ENCODE results near the gene MYO5B.
"Not testable (repeated sequence)": the region's sequence is repeated elsewhere in the genome, so short reads cannot be mapped to it uniquely, and the experiment has no call there.

MYO5B gene

DNA sequence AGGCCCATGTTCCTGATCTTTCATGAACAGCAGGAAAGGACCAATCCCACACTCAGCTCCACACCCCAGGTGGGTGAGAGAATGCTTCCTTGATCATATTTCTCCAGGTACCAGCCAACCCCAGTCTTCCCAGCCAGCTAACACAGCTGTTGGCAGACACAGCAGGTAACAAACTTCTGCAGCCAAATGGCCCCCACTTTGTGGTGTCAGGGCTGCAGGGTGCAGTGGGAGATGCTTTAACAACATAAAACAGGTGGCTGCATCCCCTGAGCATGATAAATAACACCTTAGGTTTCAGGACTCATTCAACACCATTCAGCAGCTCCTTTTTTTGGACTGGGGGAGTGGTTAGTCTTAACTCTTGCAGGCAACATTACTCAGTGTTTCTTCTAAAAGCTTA, 304.9 kb downstream of the MYO5B start:
- ATAC-seq (ENCODE audit: insufficient read depth, low read depth) = no peak
- no peak for DNase-seq

DNA sequence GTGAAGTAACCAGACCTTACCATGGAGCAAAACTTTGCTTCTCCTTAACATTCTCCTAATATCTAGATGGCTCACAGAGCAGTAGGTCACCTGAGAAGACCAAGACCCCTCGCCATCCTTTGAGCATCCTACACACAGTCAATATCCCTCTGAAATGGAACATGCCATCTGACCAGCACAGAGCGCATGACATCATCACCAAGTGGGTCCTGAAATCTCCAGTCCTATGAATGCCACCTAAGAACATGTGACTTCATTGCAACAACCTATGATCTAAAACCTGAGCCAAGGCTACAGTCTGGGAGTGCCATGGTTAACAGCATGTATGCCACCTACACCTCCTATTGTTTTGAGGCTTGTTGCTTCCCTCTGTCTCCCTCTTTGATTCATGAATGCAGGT, 305.4 kb downstream of the MYO5B start:
- not testable (repeated sequence) for H4K20me1 ChIP-seq (ENCODE audit: insufficient read depth, low read length); H3K27me3 ChIP-seq (ENCODE audit: insufficient read depth, low read length, poor library complexity); H2AFZ ChIP-seq (ENCODE audit: low read depth, low read length); H3K79me2 ChIP-seq (ENCODE audit: insufficient read depth, low read length); ATAC-seq (ENCODE audit: insufficient read depth, low read depth); H3K9me3 ChIP-seq (ENCODE audit: insufficient read depth, low read length, severe bottlenecking); H3K9ac ChIP-seq (ENCODE audit: low read depth, low read length); DNase-seq; H3K4me2 ChIP-seq (ENCODE audit: insufficient read depth, low read length); H3K36me3 ChIP-seq (ENCODE audit: insufficient read depth, low read length); H3K4me3 ChIP-seq (ENCODE audit: low read depth in 1 of 2, low read length in 2 of 2); H3K4me1 ChIP-seq (ENCODE audit: insufficient read depth, low read length); H3K27ac ChIP-seq (ENCODE audit: low read length)

More for the DNA sequence above, 304.9 kb downstream of the MYO5B start:
- Histone ChIP-seq H3K4me1 (ENCODE audit: insufficient read depth, low read length) (no peaks in the 10 kb centered on the region), H3K9me3 (ENCODE audit: insufficient read depth, low read length, severe bottlenecking) (no peaks in the 10 kb centered on the region), H3K79me2 (ENCODE audit: insufficient read depth, low read length) (no peaks in the 10 kb centered on the region), H4K20me1 (ENCODE audit: insufficient read depth, low read length) (no peaks in the 10 kb centered on the region), H2AFZ (ENCODE audit: low read depth, low read length) (no peak overlapping the region), H3K4me2 (ENCODE audit: insufficient read depth, low read length) (no peak overlapping the region), H3K27me3 (ENCODE audit: insufficient read depth, low read length, poor library complexity) (no peaks in the 10 kb centered on the region), H3K4me3 (ENCODE audit: low read depth in 1 of 2, low read length in 2 of 2) (no peak overlapping the region), H3K9ac (ENCODE audit: low read depth, low read length) (no peak overlapping the region), H3K27ac (ENCODE audit: low read length) (no peak overlapping the region), H3K36me3 (ENCODE audit: insufficient read depth, low read length) (no peaks in the 10 kb centered on the region)
- TF ChIP-seq, protein P1, sequence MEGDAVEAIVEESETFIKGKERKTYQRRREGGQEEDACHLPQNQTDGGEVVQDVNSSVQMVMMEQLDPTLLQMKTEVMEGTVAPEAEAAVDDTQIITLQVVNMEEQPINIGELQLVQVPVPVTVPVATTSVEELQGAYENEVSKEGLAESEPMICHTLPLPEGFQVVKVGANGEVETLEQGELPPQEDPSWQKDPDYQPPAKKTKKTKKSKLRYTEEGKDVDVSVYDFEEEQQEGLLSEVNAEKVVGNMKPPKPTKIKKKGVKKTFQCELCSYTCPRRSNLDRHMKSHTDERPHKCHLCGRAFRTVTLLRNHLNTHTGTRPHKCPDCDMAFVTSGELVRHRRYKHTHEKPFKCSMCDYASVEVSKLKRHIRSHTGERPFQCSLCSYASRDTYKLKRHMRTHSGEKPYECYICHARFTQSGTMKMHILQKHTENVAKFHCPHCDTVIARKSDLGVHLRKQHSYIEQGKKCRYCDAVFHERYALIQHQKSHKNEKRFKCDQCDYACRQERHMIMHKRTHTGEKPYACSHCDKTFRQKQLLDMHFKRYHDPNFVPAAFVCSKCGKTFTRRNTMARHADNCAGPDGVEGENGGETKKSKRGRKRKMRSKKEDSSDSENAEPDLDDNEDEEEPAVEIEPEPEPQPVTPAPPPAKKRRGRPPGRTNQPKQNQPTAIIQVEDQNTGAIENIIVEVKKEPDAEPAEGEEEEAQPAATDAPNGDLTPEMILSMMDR (IDR thresholded peaks at IDR 0.05; ENCODE audit: borderline replicate concordance, extremely low read depth, low read length, poor library complexity, severe bottlenecking) = no peak
- TF ChIP-seq EZH2 (IDR thresholded peaks at IDR 0.05; ENCODE audit: borderline replicate concordance, low read depth, low read length, severe bottlenecking) = no peak

DNA sequence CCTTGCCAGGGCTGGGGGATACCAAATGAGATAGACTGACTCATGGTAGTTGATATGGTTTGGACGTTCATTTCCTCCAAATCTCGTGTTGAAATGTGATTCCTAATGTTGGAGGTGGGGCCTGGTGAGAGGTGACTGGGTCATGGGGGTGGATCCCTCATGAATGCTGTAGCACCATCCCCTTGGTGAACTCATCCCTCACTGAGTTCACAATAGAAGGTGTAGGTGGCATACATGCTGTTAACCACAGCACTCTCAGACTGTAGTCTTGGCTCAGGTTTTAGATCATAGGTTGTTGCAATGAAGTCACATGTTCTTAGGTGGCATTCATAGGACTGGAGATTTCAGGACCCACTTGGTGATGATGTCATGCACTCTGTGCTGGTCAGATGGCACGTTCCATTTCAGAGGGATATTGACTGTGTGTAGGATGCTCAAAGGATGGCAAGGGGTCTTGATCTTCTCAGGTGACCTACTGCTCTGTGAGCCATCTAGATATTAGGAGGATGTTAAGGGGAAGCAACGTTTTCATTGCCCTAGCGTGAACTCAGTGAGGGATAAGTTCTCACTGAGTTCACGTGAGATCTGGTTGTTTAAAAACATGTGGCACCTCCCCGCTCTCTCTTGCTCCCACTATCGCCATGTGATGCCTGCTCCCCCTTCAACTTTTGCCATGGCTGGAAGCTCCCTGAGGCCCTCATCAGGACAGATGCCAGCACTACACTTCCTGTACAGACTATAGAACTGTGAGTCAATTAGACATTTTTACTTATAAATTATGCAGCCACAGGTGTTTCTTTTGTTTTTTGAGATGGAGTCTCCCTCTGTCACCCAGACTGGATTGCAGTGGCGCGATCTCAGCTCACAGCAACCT, 307.8 kb downstream of the MYO5B start:
- Histone ChIP-seq H3K9me3 (ENCODE audit: insufficient read depth, low read length, severe bottlenecking) (no peaks in the 10 kb centered on the region), H3K27me3 (ENCODE audit: insufficient read depth, low read length, poor library complexity) (no peaks in the 10 kb centered on the region), H3K4me2 (ENCODE audit: insufficient read depth, low read length) (no peak overlapping the region), H3K36me3 (ENCODE audit: insufficient read depth, low read length) (no peaks in the 10 kb centered on the region), H2AFZ (ENCODE audit: low read depth, low read length) (no peak overlapping the region), H3K4me3 (ENCODE audit: low read depth in 1 of 2, low read length in 2 of 2) (no peak overlapping the region), H3K4me1 (ENCODE audit: insufficient read depth, low read length) (no peaks in the 10 kb centered on the region), H3K79me2 (ENCODE audit: insufficient read depth, low read length) (no peaks in the 10 kb centered on the region), H3K27ac (ENCODE audit: low read length) (no peak overlapping the region), H3K9ac (ENCODE audit: low read depth, low read length) (no peak overlapping the region), H4K20me1 (ENCODE audit: insufficient read depth, low read length) (no peaks in the 10 kb centered on the region)
- no peak for ATAC-seq (ENCODE audit: insufficient read depth, low read depth)
- TF ChIP-seq EZH2 (IDR thresholded peaks at IDR 0.05; ENCODE audit: borderline replicate concordance, low read depth, low read length, severe bottlenecking) = no peak
- TF ChIP-seq, protein P1 (IDR thresholded peaks at IDR 0.05; ENCODE audit: borderline replicate concordance, extremely low read depth, low read length, poor library complexity, severe bottlenecking) = peak; percentile 22
- no peak for DNase-seq

DNA sequence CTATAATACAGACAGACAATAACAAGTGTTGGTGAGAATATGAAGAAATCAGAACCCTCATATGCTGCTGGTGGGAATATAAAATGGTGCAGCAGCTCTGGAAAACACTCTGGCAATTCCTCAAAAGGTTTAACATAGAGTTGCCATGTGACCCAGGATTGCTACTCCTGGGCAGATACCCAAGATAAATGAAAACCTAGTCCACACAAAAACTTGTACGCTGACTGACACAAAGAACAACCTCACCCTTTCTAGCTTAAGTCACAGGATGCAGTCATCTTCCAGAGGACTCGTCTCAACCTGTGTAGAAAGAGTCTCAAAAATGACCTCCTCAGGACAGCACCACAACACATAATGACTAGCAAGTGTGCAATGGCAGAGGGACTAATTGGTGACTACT, 310.0 kb downstream of the MYO5B start:
- Histone ChIP-seq H3K4me1 (ENCODE audit: insufficient read depth, low read length) (no peaks in the 10 kb centered on the region), H3K9ac (ENCODE audit: low read depth, low read length) (no peak overlapping the region), H4K20me1 (ENCODE audit: insufficient read depth, low read length) (no peaks in the 10 kb centered on the region), H2AFZ (ENCODE audit: low read depth, low read length) (no peak overlapping the region), H3K27me3 (ENCODE audit: insufficient read depth, low read length, poor library complexity) (no peaks in the 10 kb centered on the region), H3K79me2 (ENCODE audit: insufficient read depth, low read length) (no peaks in the 10 kb centered on the region), H3K36me3 (ENCODE audit: insufficient read depth, low read length) (no peaks in the 10 kb centered on the region), H3K27ac (ENCODE audit: low read length) (no peak overlapping the region), H3K4me2 (ENCODE audit: insufficient read depth, low read length) (no peak overlapping the region), H3K9me3 (ENCODE audit: insufficient read depth, low read length, severe bottlenecking) (no peaks in the 10 kb centered on the region), H3K4me3 (ENCODE audit: low read depth in 1 of 2, low read length in 2 of 2) (no peak overlapping the region)
- DNase-seq (no peak), ATAC-seq (ENCODE audit: insufficient read depth, low read depth) (no peak)
- TF ChIP-seq, protein P1 (IDR thresholded peaks at IDR 0.05; ENCODE audit: borderline replicate concordance, extremely low read depth, low read length, poor library complexity, severe bottlenecking) = no peak
- TF ChIP-seq EZH2 (IDR thresholded peaks at IDR 0.05; ENCODE audit: borderline replicate concordance, low read depth, low read length, severe bottlenecking) = no peak

Data from DND-41 (cell line).